ENCODE data around the gene INSL3. TPM values are rescaled to one million over a fixed set of nuclear protein-coding genes. Genes with fewer than 3 reads are reported as not detected.

The INSL3 gene
- total and polyA plus RNA-seq, 2 of the 13 experiments (the other 11 are each of a cell fraction or from before 2014, with no cell fraction given) = 0.30 TPM; not detected in 1

- TF ChIP-seq ZNF512B (CRISPR knock-in tag; IDR thresholded peaks at IDR 0.05; ENCODE audit: borderline replicate concordance) (no peak), ZGPAT (CRISPR knock-in tag; IDR thresholded peaks at IDR 0.05) (peak; percentile 43; the same call in 1 of the 2 replicates), UBTF (CRISPR knock-in tag; IDR thresholded peaks at IDR 0.05) (peak; percentile 26; the same call in 1 of the 2 replicates), ZHX1 (CRISPR knock-in tag; IDR thresholded peaks at IDR 0.05; ENCODE audit: low read depth) (0 out of 2 replicates have a peak, but pooled peaks have one; percentile 27), YEATS2 (CRISPR knock-in tag; IDR thresholded peaks at IDR 0.05; ENCODE audit: borderline replicate concordance) (peak; percentile 59; the same call in 1 of the 2 replicates), ARNT2 (CRISPR knock-in tag; IDR thresholded peaks at IDR 0.05; ENCODE audit: low read depth) (no peak), ZMYM3 (CRISPR knock-in tag; IDR thresholded peaks at IDR 0.05) (peak; percentile 78; the same call in 1 of the 2 replicates), ZSCAN21 (CRISPR knock-in tag; IDR thresholded peaks at IDR 0.05; ENCODE audit: borderline replicate concordance) (peak; percentile 33; the same call in 1 of the 2 replicates), MYPOP (CRISPR knock-in tag; IDR thresholded peaks at IDR 0.05) (peak; percentile 56; the same call in 1 of the 2 replicates), DNMT1 (CRISPR knock-in tag; IDR thresholded peaks at IDR 0.05) (0 out of 2 replicates have a peak, but pooled peaks have one; percentile 45), FOXA3 (CRISPR knock-in tag; IDR thresholded peaks at IDR 0.05) (peak; percentile 59), ZNF451 (CRISPR knock-in tag; IDR thresholded peaks at IDR 0.05) (0 out of 2 replicates have a peak, but pooled peaks have one; percentile 75)
Measured at GRCh38 chr19:17766543-17767131, 54.7 kb downstream of the INSL3 start (continued).
